Caco-2 (cell line): ENCODE results near the gene PGS1. TPM values are rescaled to one million over a fixed set of nuclear protein-coding genes. Genes with fewer than 3 reads are reported as not detected.
A peak's percentile ranks its signal among the peaks of the same experiment; 100 is the strongest.

ENCODE experiments used
- BruUV-seq: library from RNA; stranded (reverse); fragments of 400-500 nt; replicated peaks from 2 replicates; lab custom pipeline; 2021; lab: Mats Ljungman, UMichigan
- CTCF ChIA-PET: fragments of 300-600 bp; sonication (Branson Sonifier 250); formaldehyde crosslinking; loops from one replicate; lab custom pipeline; 2022; ENCODE audit warnings: antibody characterized with exemption; lab: Charles Lee
- POLR2A ChIA-PET: fragments of 300-600 bp; sonication (Branson Sonifier 250); formaldehyde crosslinking; loops from one replicate; lab custom pipeline; 2022; ENCODE audit warnings: antibody characterized with exemption; lab: Charles Lee
- DNase-seq, 2 experiments: peaks; one replicate each; pipeline versions ENCODE4 v3.0.0 to v3.0.0-alpha.2; 2020 to 2022
- H3K27me3 ChIP-seq: replicated peaks from 2 replicates; pipeline ENCODE4 v1.6.0; 2011; ENCODE audit warnings: low read length; ENCODE audit not compliant: control insufficient read depth, insufficient read depth
- H3K36me3 ChIP-seq: 2 replicates; pipeline ENCODE4 v1.5.1; 2011; ENCODE audit warnings: low read length; ENCODE audit not compliant: control insufficient read depth, insufficient read depth
- H3K4me1 ChIP-seq: fragments of 250-450 bp; sonication (Bioruptor Pico); 2 replicates; pipeline ENCODE4 v1.5.1; 2020; ENCODE audit warnings: mild to moderate bottlenecking
- H3K4me3 ChIP-seq: 2 replicates; pipeline ENCODE4 v1.5.1; 2011; ENCODE audit warnings: low read depth, mild to moderate bottlenecking, control low read depth, low read length
- H3K9me3 ChIP-seq: fragments of 250-450 bp; sonication (Bioruptor Pico); 2 replicates; pipeline ENCODE4 v1.5.1; 2020; ENCODE audit warnings: mild to moderate bottlenecking, moderate library complexity
- H3K27ac Mint-ChIP-seq: one replicate; pipeline ENCODE4 v1.8.0; 2022; ENCODE audit warnings: mixed read lengths; ENCODE audit not compliant: unreplicated experiment
- H3K27me3 Mint-ChIP-seq: one replicate; pipeline ENCODE4 v1.8.0; 2022; ENCODE audit warnings: mixed read lengths; ENCODE audit not compliant: insufficient read depth, unreplicated experiment
- H3K36me3 Mint-ChIP-seq: one replicate; pipeline ENCODE4 v1.8.0; 2022; ENCODE audit warnings: mild to moderate bottlenecking, mixed read lengths; ENCODE audit not compliant: insufficient read depth, unreplicated experiment
- H3K4me1 Mint-ChIP-seq: one replicate; pipeline ENCODE4 v1.8.0; 2022; ENCODE audit warnings: low read depth, mixed read lengths; ENCODE audit not compliant: unreplicated experiment
- H3K4me3 Mint-ChIP-seq: one replicate; pipeline ENCODE4 v1.8.0; 2022; ENCODE audit warnings: mild to moderate bottlenecking, moderate library complexity, mixed read lengths; ENCODE audit not compliant: unreplicated experiment
- H3K9me3 Mint-ChIP-seq: one replicate; pipeline ENCODE4 v1.8.0; 2022; ENCODE audit warnings: mixed read lengths; ENCODE audit not compliant: unreplicated experiment
- CTCF ChIP-seq, 2 experiments: fragments of 200-600 bp in 1 of 2; IDR thresholded peaks; 1 replicate in 1 of 2; 2 replicates in 1 of 2; pipeline versions ENCODE4 v1.5.1 to v1.8.0; 2011 to 2022; ENCODE audit warnings: antibody characterized with exemption in 1 of 2, control low read depth in 1 of 2, inconsistent platforms in 1 of 2, low read depth in 1 of 2, low read length in 1 of 2, mild to moderate bottlenecking in 1 of 2, moderate library complexity in 1 of 2; ENCODE audit not compliant: insufficient read depth in 1 of 2, severe bottlenecking in 1 of 2, unreplicated experiment in 1 of 2
- intact Hi-C: fragments of 100-400 bp; cut with micrococcal nuclease; formaldehyde crosslinking; loops from one replicate; pipeline ENCODE4 v1.10.0; 2022; ENCODE audit not compliant: unreplicated experiment
- total RNA-seq: library from RNA; stranded (reverse); gene quantifications from 2 replicates; pipeline ENCODE4 v1.2.3, GENCODE V29; 2022

The PGS1 gene
- total RNA-seq, 1 experiment from 2014 or later = 54.1 TPM

DNA sequence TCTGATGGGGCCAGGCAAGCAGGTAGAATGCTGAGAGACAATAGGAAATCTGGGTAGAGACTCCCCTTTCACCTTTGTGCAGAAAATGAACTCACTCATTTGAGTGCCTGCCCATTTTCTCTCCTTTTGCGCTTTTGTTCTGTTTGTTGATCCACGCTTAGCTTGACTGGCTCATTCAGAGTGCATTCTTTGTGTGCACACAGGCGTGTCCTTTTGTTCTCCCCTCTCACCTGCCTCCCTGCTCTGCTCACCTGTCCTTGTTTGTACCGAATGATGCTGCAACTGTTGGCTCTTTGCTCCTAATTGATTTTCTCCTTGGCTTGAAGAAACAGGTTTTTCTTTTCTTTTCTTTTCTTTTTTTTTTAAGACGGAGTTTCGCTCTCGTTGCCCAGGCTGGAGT lies 15.8 kb downstream of the PGS1 start:
- H3K4me3 Mint-ChIP-seq = peak overlapping the region; percentile 9
- H3K27me3 Mint-ChIP-seq = no peaks in the 10 kb centered on the region
- DNase-seq = peak in 1 of 2 experiments; percentile 49
- no peak for TF ChIP-seq CTCF (IDR thresholded peaks at IDR 0.05; ENCODE audit: insufficient read depth in 1 of 2, low read depth in 1 of 2, low read length in 1 of 2, severe bottlenecking in 1 of 2, unreplicated experiment in 1 of 2)
- no peak overlapping the region for H3K27ac Mint-ChIP-seq
- no peaks in the 10 kb centered on the region for H3K9me3 Mint-ChIP-seq
- peaks cover 8% of the 10 kb centered on the region for H3K36me3 ChIP-seq
- ChIA-PET CTCF (interaction anchor here (0.7 to 2.0 kb wide), 2 partner anchors 28 to 33 kb away, joined by 7 to 10 read pairs; no protein-coding TSS in a partner anchor), POLR2A (interaction anchor here (0.7 kb wide), 1 partner anchor 1411 kb away, joined by 11 read pairs; no protein-coding TSS in a partner anchor)
- H3K4me1 Mint-ChIP-seq = peaks cover 47% of the 10 kb centered on the region
- no peak overlapping the region for H3K4me3 ChIP-seq
- H3K9me3 ChIP-seq = no peaks in the 10 kb centered on the region
- peaks cover 46% of the 10 kb centered on the region for H3K4me1 ChIP-seq
- H3K36me3 Mint-ChIP-seq = peaks cover 90% of the 10 kb centered on the region
- intact Hi-C loops = no loop called here
- no peaks in the 10 kb centered on the region for H3K27me3 ChIP-seq
- no TSS peak for BruUV-seq

DNA sequence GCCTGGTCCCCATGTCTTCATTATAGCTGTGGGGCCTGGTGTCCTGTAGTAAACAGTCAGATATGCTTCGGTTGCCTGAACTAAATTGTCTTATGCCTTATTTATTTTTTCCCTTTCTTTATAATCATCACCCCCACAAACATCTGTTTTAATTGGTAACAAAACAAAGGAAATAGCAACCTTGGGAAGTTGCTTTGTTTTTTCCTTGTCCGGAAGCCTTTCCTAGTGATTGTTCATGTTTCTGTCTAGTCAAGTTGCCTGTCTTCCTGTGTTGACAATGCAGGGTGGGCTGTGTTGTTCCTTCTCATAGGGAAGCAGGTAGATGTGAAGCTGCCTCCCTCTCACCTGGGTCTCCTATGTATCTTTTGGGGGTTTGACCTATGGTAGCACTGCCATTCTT lies 16.7 kb downstream of the PGS1 start:
- H3K4me1 Mint-ChIP-seq = peaks cover 44% of the 10 kb centered on the region
- no peak for DNase-seq
- peaks cover 90% of the 10 kb centered on the region for H3K36me3 Mint-ChIP-seq
- ChIA-PET CTCF (interaction anchor here (2.0 kb wide), 1 partner anchor 34 kb away, joined by 10 read pairs; no protein-coding TSS in a partner anchor), POLR2A (no interaction called here)
- TF ChIP-seq CTCF (IDR thresholded peaks at IDR 0.05; ENCODE audit: insufficient read depth in 1 of 2, low read depth in 1 of 2, low read length in 1 of 2, severe bottlenecking in 1 of 2, unreplicated experiment in 1 of 2) = no peak
- Histone ChIP-seq H3K4me3 (no peak overlapping the region), H3K4me1 (peaks cover 36% of the 10 kb centered on the region), H3K36me3 (peaks cover 8% of the 10 kb centered on the region), H3K27me3 (no peaks in the 10 kb centered on the region), H3K9me3 (no peaks in the 10 kb centered on the region)
- no peaks in the 10 kb centered on the region for H3K27me3 Mint-ChIP-seq
- H3K9me3 Mint-ChIP-seq = no peaks in the 10 kb centered on the region
- intact Hi-C loops = no loop called here
- H3K4me3 Mint-ChIP-seq = no peak overlapping the region
- H3K27ac Mint-ChIP-seq = no peak overlapping the region
- no TSS peak for BruUV-seq

DNA sequence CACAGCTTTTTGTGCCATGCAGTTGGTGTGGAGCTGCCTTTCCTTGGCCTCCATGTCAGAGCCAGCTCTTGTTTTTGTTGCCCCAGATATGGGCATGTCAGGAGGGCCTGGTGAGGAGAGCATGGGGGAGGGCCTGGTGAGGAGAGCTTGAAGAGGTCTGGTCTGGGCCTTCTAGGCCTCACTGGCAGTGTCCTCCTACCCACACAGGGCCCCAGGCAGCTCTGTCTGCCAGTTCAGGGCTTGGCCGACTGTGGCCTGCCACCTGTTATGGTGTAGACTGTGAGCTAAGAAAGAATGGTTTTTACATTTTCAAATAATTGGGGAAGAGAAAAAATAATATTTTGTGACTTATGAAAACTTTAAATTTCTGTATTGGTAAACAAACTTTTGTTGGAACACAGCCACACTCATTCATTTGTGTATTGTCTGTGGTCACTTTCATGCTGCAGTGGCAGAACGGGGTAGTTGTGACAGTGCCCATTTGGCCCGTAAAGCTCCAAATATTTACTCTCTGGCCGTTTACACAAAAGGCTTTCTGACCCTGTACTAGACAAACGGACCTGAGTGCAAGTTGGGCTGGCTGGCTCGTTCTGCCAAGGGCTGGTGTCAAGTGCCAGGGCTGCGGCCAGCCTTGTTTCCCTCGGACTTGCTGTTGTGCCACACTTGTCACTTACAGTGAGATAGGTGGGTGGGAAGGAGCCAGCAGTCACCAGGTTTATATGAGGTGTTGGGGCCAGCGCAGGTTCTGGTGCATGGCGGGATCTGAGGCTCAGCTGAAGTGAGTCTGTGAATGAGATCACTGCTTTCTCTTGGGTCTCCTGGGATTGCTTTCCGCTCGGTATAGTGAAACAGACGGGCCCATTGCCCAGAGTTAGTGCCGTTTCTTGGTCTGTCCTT lies 18.2 kb downstream of the PGS1 start:
- no peak overlapping the region for H3K4me3 Mint-ChIP-seq
- H3K36me3 Mint-ChIP-seq = peaks cover 93% of the 10 kb centered on the region
- no peak for DNase-seq
- intact Hi-C loops = no loop called here
- ChIA-PET POLR2A (no interaction called here), CTCF (interaction anchor here (1.1 kb wide), 1 partner anchor 25 kb away, joined by 7 read pairs; no protein-coding TSS in a partner anchor)
- peak overlapping the region; percentile 64 for H3K27ac Mint-ChIP-seq
- no TSS peak for BruUV-seq
- no peak overlapping the region for H3K4me3 ChIP-seq
- H3K9me3 ChIP-seq = no peaks in the 10 kb centered on the region
- peaks cover 9% of the 10 kb centered on the region for H3K36me3 ChIP-seq
- no peaks in the 10 kb centered on the region for H3K9me3 Mint-ChIP-seq
- peaks cover 39% of the 10 kb centered on the region for H3K4me1 Mint-ChIP-seq
- no peaks in the 10 kb centered on the region for H3K27me3 Mint-ChIP-seq
- TF ChIP-seq CTCF (IDR thresholded peaks at IDR 0.05; ENCODE audit: insufficient read depth in 1 of 2, low read depth in 1 of 2, low read length in 1 of 2, severe bottlenecking in 1 of 2, unreplicated experiment in 1 of 2) = no peak
- H3K4me1 ChIP-seq = peaks cover 21% of the 10 kb centered on the region
- no peaks in the 10 kb centered on the region for H3K27me3 ChIP-seq
